Measurements from ENCODE around the gene S100A10. TPM values are rescaled to one million over a fixed set of nuclear protein-coding genes. Genes with fewer than 3 reads are reported as not detected.

S100A10 gene
- total RNA-seq, 2 donors from 2014 or later, result 40.7 to 105 TPM

DNA sequence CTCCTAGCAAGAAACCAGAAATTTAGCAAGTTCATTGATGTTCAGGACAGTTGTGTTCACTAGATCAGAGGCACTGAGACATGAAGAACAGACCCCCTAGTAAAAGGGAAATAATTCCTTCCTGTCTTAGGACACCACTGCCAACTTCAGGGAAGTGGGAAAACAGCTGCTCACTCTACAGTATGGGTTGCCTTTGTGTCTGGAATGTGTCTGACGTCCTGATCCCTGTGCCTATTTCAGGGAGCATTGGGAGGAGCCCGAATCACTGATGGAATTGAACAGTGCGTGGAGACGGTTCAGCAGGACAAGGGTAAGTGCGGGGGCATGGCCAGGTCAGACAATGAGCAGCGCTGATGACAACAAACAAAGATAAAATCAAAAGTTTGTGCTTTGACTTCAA, 22.1 kb upstream of the S100A10 start:
- H3K4me1 ChIP-seq, result no peaks in the 10 kb centered on the region
- H3K27me3 ChIP-seq, result no peaks in the 10 kb centered on the region
- no peak for DNase-seq
- WGBS, 2 donors, result 43 to 58% methylated on average over 6 of the region's 6 CpGs
- H3K27ac ChIP-seq, result no peak overlapping the region
- no peaks in the 10 kb centered on the region for H3K9me3 ChIP-seq
- H3K4me3 ChIP-seq, result no peak overlapping the region
- ATAC-seq, result no peak
- no peaks in the 10 kb centered on the region for H3K36me3 ChIP-seq (replicated peaks in 1 of 2; ENCODE audit: insufficient read depth in 1 of 2, low read depth in 2 of 2)
- intact Hi-C loops (cut with DNase I), result no loop called here
- TF ChIP-seq POLR2A (IDR thresholded peaks at IDR 0.05), result no peak
- TF ChIP-seq, protein P1, sequence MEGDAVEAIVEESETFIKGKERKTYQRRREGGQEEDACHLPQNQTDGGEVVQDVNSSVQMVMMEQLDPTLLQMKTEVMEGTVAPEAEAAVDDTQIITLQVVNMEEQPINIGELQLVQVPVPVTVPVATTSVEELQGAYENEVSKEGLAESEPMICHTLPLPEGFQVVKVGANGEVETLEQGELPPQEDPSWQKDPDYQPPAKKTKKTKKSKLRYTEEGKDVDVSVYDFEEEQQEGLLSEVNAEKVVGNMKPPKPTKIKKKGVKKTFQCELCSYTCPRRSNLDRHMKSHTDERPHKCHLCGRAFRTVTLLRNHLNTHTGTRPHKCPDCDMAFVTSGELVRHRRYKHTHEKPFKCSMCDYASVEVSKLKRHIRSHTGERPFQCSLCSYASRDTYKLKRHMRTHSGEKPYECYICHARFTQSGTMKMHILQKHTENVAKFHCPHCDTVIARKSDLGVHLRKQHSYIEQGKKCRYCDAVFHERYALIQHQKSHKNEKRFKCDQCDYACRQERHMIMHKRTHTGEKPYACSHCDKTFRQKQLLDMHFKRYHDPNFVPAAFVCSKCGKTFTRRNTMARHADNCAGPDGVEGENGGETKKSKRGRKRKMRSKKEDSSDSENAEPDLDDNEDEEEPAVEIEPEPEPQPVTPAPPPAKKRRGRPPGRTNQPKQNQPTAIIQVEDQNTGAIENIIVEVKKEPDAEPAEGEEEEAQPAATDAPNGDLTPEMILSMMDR (IDR thresholded peaks at IDR 0.05), result no peak

DNA sequence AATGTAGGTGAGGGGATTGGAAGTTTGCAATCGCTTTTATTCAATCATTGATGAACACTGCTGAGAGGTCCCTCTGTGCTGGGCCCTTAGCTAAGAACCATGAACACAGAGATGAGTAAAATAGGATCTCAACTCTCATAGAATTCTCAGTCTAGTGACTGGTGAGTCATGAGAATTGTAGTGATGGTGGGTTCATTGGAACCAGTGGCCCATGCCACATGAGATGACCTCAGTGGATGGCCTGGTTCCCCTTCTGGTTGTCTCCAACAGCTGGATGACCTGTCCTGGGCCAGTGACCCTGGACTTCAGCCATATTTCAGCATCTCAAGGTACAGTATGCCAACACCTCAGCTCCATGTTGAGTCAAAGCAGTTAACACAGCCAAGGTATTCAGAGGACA, 21.3 kb upstream of the S100A10 start:
- no peak for DNase-seq
- no peak overlapping the region for H3K4me3 ChIP-seq
- H3K36me3 ChIP-seq (replicated peaks in 1 of 2; ENCODE audit: insufficient read depth in 1 of 2, low read depth in 2 of 2), result no peaks in the 10 kb centered on the region
- intact Hi-C loops (cut with DNase I), result no loop called here
- ATAC-seq, result no peak
- H3K27me3 ChIP-seq, result no peaks in the 10 kb centered on the region
- 64 to 75% methylated on average over 1 of the region's 1 CpG for WGBS, 2 donors
- H3K9me3 ChIP-seq, result no peaks in the 10 kb centered on the region
- H3K4me1 ChIP-seq, result no peaks in the 10 kb centered on the region
- H3K27ac ChIP-seq, result no peak overlapping the region
- TF ChIP-seq, protein P1 (IDR thresholded peaks at IDR 0.05), result no peak
- no peak for TF ChIP-seq POLR2A (IDR thresholded peaks at IDR 0.05)

DNA sequence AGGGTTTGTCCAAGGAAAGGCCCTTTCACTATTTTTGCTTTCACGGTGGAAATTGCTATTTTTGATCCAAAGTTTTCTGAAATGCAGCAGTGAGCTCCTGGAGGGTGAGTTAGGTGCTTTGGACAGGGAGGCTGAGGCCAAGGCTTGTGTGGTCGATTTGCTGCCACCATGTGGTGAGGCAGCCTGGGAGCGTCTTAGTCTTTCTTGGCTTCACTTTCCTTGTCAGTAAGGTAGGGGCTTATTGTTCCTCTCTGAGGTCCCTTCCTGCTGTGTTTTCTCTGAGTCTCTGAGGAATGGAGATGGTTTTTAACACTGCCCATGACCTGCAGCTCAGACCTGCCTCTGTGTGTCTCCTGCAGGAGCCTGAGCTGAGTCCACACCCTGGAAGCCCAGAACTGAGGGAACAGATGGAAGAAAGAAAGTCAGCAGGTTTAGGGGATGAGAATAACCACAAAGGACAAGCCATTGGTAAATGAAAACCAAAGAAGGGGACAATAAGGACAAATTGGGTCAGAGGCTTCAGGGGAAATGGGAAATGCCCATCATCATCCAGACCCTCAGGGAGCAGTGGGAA, 20.1 kb upstream of the S100A10 start:
- H3K36me3 ChIP-seq (replicated peaks in 1 of 2; ENCODE audit: insufficient read depth in 1 of 2, low read depth in 2 of 2), result no peaks in the 10 kb centered on the region
- no peaks in the 10 kb centered on the region for H3K9me3 ChIP-seq
- no peaks in the 10 kb centered on the region for H3K4me1 ChIP-seq
- ATAC-seq, result no peak
- peak; percentile 41 to 61 (median 54) for DNase-seq
- intact Hi-C loops (cut with DNase I), result no loop called here
- H3K27me3 ChIP-seq, result no peaks in the 10 kb centered on the region
- no peak overlapping the region for H3K27ac ChIP-seq
- WGBS, 2 donors, result 5 to 16% methylated on average over 3 of the region's 3 CpGs
- H3K4me3 ChIP-seq, result no peak overlapping the region
- no peak for TF ChIP-seq POLR2A (IDR thresholded peaks at IDR 0.05)
- TF ChIP-seq, protein P1 (IDR thresholded peaks at IDR 0.05), result peak in 6 of 7 experiments; percentile 41 to 48 (median 44)

DNA sequence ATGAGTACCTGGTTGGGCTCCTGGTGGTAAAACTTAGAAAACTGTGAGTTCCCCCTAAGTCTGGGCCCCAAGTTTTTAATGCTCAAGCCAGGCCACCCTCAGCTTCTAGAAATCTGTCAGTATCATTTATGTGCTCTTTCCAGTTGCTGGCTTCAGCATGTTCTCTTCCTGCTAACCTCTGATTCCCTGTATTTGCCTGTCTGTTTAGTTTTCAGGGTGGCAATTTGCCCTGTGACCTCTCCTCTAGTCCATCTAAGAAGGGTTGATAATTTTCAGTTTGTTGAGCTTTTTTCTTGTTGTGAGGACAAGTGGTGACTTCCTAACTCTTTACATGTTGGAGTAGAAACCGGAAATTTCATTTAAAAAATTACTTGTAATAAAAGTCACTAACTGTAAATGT, 16.0 kb upstream of the S100A10 start:
- intact Hi-C loops (cut with DNase I), result no loop called here
- Histone ChIP-seq H3K27ac (no peak overlapping the region), H3K4me3 (no peak overlapping the region), H3K27me3 (no peaks in the 10 kb centered on the region), H3K9me3 (no peaks in the 10 kb centered on the region), H3K36me3 (replicated peaks in 1 of 2; ENCODE audit: insufficient read depth in 1 of 2, low read depth in 2 of 2) (no peaks in the 10 kb centered on the region), H3K4me1 (no peaks in the 10 kb centered on the region)
- ATAC-seq, result no peak
- TF ChIP-seq, protein P1 (IDR thresholded peaks at IDR 0.05), result no peak
- DNase-seq, result no peak
- WGBS, 2 donors, result 68 to 73% methylated on average over 1 of the region's 1 CpG

DNA sequence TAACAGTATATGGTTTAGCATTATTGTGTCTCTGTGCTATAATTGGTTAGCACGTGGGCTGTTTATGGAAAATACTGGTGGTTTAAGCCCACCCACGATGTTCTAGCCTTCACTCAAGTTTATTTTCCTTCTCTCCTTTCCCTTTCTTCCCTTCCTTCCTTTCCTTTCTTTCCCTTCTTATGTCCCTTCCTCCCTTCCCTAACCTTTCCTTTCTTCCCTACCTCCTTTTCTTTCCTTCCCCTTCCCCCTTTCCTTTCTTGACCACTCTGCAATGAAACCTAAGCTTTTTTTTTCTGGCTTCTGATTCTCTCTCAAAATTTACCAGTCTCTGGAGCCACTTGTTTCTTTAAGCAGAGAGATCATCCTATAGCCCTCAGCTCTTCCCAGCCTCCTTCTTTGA, 13.4 kb upstream of the S100A10 start:
- ATAC-seq (no peak), DNase-seq (no peak)
- no peak for TF ChIP-seq POLR2A (IDR thresholded peaks at IDR 0.05)
- TF ChIP-seq, protein P1 (IDR thresholded peaks at IDR 0.05), result no peak
- Histone ChIP-seq H3K9me3 (no peaks in the 10 kb centered on the region), H3K36me3 (replicated peaks in 1 of 2; ENCODE audit: insufficient read depth in 1 of 2, low read depth in 2 of 2) (no peaks in the 10 kb centered on the region), H3K4me1 (no peaks in the 10 kb centered on the region), H3K27ac (no peak overlapping the region), H3K4me3 (no peak overlapping the region), H3K27me3 (no peaks in the 10 kb centered on the region)
- 31 to 59% methylated on average over 2 of the region's 2 CpGs for WGBS, 2 donors
- intact Hi-C loops (cut with DNase I), result no loop called here

Data from body of pancreas (tissue), 4 donors.